Heart left ventricle (tissue), 13 donors: ENCODE data around the gene TSPAN7.

Experiments
- POLR2A ChIP-seq, 2 donors: fragments of 450-650 bp; IDR thresholded peaks; one replicate each; pipeline ENCODE4 v1.6.1; 2017; ENCODE audit warnings: antibody characterized with exemption in 2 of 2, mild to moderate bottlenecking in 2 of 2, moderate library complexity in 2 of 2
- TF ChIP-seq, protein P1 (sequence below), 12 donors: fragments of 200-600 bp; sonication (generic) in 4 of 12; IDR thresholded peaks; one replicate each; pipeline versions ENCODE4 v1.5.0 to v1.8.0; 2018 to 2022; ENCODE audit warnings: antibody characterized with exemption in 12 of 12, mild to moderate bottlenecking in 5 of 12
- donor health status: ischemic (EF 13 %, LVEDD 7.1; RV severe dilation, severe dysfunction).
- donor health status: DM: no; HTN: yes; CAD: no.
- donor health status: DM: no; HTN: no; CAD: no.
- donor health status: ischemic (EF 25% LVEDD 6.9; RV normal size, moderate dysfunction).
- donor health status: ischemic (EF 25% LVEDD 5.7; RV mildly dilated, moderate dysfunction).
- donor health status: ischemic (EF 35%, LVEDD 5.7; RV mildly dilated, moderate dysfunction).
- donor health status: nonischemic (EF 11% LVEDD 7.7; RV severe dilation, severe dysfunction).
- donor health status: DM: yes; HTN: yes; CAD: no.
- donor health status: PGD.
- donor health status: ischemic (EF 29% LVEDD 5.4; RV normal size, mild dysfunction).
- donor health status: nonischemic (EF 23%, LVEDD 6.1; RV moderate dilation, normal function).

DNA sequence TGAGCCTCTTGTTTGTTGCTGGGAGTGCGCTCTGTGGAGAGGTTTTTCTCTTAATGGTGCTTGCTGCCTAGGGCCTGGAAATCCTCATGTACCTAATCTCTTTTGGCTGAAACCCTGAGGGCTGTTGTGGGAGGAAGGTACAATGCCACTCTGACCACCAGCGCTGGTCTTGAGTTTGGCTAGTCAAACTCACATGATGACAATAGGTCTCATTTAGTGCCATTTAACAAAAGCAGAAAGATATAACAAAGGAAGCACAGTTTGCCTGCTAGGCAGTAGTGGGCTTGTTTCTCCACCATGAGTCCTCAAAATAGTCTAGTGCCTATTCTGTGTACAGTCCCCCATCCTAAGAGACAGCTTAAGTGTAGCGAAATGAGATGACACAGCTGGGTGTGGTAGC lies 111.3 kb downstream of the TSPAN7 start:
- TF ChIP-seq, protein P1, sequence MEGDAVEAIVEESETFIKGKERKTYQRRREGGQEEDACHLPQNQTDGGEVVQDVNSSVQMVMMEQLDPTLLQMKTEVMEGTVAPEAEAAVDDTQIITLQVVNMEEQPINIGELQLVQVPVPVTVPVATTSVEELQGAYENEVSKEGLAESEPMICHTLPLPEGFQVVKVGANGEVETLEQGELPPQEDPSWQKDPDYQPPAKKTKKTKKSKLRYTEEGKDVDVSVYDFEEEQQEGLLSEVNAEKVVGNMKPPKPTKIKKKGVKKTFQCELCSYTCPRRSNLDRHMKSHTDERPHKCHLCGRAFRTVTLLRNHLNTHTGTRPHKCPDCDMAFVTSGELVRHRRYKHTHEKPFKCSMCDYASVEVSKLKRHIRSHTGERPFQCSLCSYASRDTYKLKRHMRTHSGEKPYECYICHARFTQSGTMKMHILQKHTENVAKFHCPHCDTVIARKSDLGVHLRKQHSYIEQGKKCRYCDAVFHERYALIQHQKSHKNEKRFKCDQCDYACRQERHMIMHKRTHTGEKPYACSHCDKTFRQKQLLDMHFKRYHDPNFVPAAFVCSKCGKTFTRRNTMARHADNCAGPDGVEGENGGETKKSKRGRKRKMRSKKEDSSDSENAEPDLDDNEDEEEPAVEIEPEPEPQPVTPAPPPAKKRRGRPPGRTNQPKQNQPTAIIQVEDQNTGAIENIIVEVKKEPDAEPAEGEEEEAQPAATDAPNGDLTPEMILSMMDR (IDR thresholded peaks at IDR 0.05), result no peak
- no peak for TF ChIP-seq POLR2A (IDR thresholded peaks at IDR 0.05)
